HCT116 (cell line): ENCODE measurements around the gene SKI.

Experiments used
- CEBPB ChIP-seq: IDR thresholded peaks from 2 replicates; pipeline ENCODE4 v1.6.1; 2012; ENCODE audit warnings: low read depth
- CTCF ChIP-seq, 3 experiments: fragments of 200-600 bp in 1 of 3; sonication (generic) in 1 of 3; IDR thresholded peaks in 2 of 3; conservative IDR thresholded peaks in 1 of 3; 2 replicates each; pipeline ENCODE4 v1.5.1; 2012 to 2017; ENCODE audit warnings: low read depth in 2 of 3, low read length in 2 of 3, antibody characterized with exemption in 1 of 3, borderline replicate concordance in 1 of 3, control low read depth in 1 of 3, mild to moderate bottlenecking in 1 of 3, mixed read lengths in 1 of 3, mixed run types in 1 of 3, moderate library complexity in 1 of 3; ENCODE audit not compliant: insufficient read depth in 1 of 3
- POLR2A ChIP-seq: IDR thresholded peaks from 2 replicates; pipeline ENCODE4 v1.7.0; 2011; ENCODE audit warnings: borderline replicate concordance; ENCODE audit not compliant: insufficient read depth, insufficient read length; ENCODE audit errors: extremely low read depth
- REST ChIP-seq: IDR thresholded peaks from 2 replicates; pipeline ENCODE4 v1.6.1; 2012; ENCODE audit warnings: low read depth

GRCh38 chr1:2272686-2273400, 44.7 kb downstream of the SKI start:
- no peak for TF ChIP-seq CTCF (IDR thresholded peaks at IDR 0.05 in 2 of 3, conservative IDR thresholded peaks at IDR 0.05 in 1 of 3; ENCODE audit: borderline replicate concordance in 1 of 3, insufficient read depth in 1 of 3, low read depth in 2 of 3, low read length in 2 of 3)
- TF ChIP-seq POLR2A: no peak
- no peak for TF ChIP-seq CEBPB
- TF ChIP-seq REST: no peak
